Thoracic aorta (tissue), 2 donors: ENCODE data around the gene PTPN21. TPM values are rescaled to one million over a fixed set of nuclear protein-coding genes. Genes with fewer than 3 reads are reported as not detected.
"Not testable (repeated sequence)": the region's sequence is repeated elsewhere in the genome, so short reads cannot be mapped to it uniquely, and the experiment has no call there.

Experiments
- ATAC-seq: fragments of 150-250 bp; one replicate; pipeline ENCODE4 v1.8.0; 2017; ENCODE audit warnings: low read depth; ENCODE audit not compliant: insufficient number of reproducible peaks, low FRiP score
- DNase-seq: peaks from one replicate; pipeline ENCODE4 v3.0.0-alpha.2; 2020; ENCODE audit warnings: low spot score
- H3K27ac ChIP-seq, 2 donors: fragments of 200-600 bp; sonication (generic); 1 replicate in 1 of 2; 2 replicates in 1 of 2; pipeline ENCODE4 v1.5.1; 2016; ENCODE audit warnings: mild to moderate bottlenecking in 2 of 2, moderate library complexity in 2 of 2
- H3K27me3 ChIP-seq: fragments of 200-600 bp; sonication (generic); replicated peaks from 2 replicates; pipeline ENCODE4 v1.6.0; 2016; ENCODE audit warnings: mild to moderate bottlenecking; ENCODE audit not compliant: insufficient read depth
- H3K36me3 ChIP-seq: fragments of 200-600 bp; sonication (generic); one replicate; pipeline ENCODE4 v1.5.1; 2016
- H3K4me1 ChIP-seq, 2 donors: fragments of 200-600 bp; sonication (generic); 1 replicate in 1 of 2; 2 replicates in 1 of 2; pipeline versions ENCODE4 v1.5.1 to v1.6.0; 2016; ENCODE audit warnings: low read depth in 2 of 2, mild to moderate bottlenecking in 1 of 2; ENCODE audit not compliant: control insufficient read depth in 1 of 2
- H3K4me3 ChIP-seq: fragments of 200-600 bp; sonication (generic); 2 replicates; pipeline ENCODE4 v1.5.1; 2016; ENCODE audit warnings: mild to moderate bottlenecking
- H3K9me3 ChIP-seq: fragments of 200-600 bp; sonication (generic); 2 replicates; pipeline ENCODE4 v1.5.1; 2016
- total RNA-seq, 2 donors: library from RNA; depleted of rRNA; stranded (reverse); fragments of >200 nt; gene quantifications; one replicate each; pipeline versions ENCODE4 v1.1.0 to v1.2.3, GENCODE V29; 2016
- TF ChIP-seq, protein P1 (sequence below): fragments of 200-600 bp; sonication (generic); IDR thresholded peaks from one replicate; pipeline ENCODE4 v1.5.1; 2019; ENCODE audit warnings: antibody characterized with exemption

PTPN21 gene
- total RNA-seq, 2 donors from 2014 or later = 32.5 to 38.6 TPM

DNA sequence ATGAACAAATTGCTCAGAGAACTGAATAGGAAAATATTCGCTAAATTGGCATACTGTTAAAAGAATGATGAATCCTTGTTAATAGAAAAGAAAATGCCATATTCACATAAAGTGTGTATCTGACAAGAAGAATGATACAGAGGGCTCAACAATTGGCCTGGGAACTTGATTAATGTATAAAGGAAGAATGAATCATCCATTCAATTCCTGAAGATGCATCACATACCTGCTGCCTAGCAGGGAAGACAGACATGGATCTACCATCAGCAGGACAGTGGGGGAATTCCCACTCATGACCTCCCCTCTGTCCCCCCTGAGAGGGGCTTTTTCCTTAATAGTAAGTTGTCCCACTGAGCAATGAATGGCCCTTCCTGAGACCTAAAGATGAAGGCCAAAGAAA is 13.5 kb downstream of the PTPN21 start:
- no peaks in the 10 kb centered on the region for H3K9me3 ChIP-seq
- H3K36me3 ChIP-seq = no peaks in the 10 kb centered on the region
- no peak overlapping the region for H3K27ac ChIP-seq
- DNase-seq (no peak), ATAC-seq (no peak)
- TF ChIP-seq, protein P1, sequence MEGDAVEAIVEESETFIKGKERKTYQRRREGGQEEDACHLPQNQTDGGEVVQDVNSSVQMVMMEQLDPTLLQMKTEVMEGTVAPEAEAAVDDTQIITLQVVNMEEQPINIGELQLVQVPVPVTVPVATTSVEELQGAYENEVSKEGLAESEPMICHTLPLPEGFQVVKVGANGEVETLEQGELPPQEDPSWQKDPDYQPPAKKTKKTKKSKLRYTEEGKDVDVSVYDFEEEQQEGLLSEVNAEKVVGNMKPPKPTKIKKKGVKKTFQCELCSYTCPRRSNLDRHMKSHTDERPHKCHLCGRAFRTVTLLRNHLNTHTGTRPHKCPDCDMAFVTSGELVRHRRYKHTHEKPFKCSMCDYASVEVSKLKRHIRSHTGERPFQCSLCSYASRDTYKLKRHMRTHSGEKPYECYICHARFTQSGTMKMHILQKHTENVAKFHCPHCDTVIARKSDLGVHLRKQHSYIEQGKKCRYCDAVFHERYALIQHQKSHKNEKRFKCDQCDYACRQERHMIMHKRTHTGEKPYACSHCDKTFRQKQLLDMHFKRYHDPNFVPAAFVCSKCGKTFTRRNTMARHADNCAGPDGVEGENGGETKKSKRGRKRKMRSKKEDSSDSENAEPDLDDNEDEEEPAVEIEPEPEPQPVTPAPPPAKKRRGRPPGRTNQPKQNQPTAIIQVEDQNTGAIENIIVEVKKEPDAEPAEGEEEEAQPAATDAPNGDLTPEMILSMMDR = no peak
- H3K4me1 ChIP-seq = peaks cover 8 to 51% of the 10 kb centered on the region in 2 donors
- H3K4me3 ChIP-seq = no peak overlapping the region
- no peaks in the 10 kb centered on the region for H3K27me3 ChIP-seq

DNA sequence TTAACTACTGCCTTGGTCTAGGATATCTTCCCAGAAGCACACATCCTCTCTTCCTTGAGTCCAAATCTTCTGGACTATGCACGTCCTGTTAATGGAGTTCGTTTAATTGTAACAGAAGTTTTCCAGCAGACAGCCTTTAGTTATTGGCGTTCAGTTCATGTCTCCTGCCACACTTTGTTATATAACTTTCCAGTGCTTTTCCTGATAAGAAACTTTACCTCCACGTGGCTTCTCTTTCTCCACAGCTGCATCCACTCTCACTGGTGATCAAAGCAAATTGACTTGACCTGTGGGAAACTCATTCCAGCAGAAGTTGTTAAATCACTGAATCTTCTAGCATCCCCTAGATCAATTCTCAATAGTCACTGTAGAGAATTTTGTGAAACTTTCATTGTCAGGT is 19.0 kb downstream of the PTPN21 start:
- Histone ChIP-seq H3K27me3 (no peaks in the 10 kb centered on the region), H3K4me3 (no peak overlapping the region), H3K4me1 (peaks cover 17 to 39% of the 10 kb centered on the region in 2 donors), H3K36me3 (no peaks in the 10 kb centered on the region), H3K9me3 (no peaks in the 10 kb centered on the region), H3K27ac (peak overlapping the region; percentile 8 to 9)
- DNase-seq (no peak), ATAC-seq (no peak)
- TF ChIP-seq, protein P1 = no peak

DNA sequence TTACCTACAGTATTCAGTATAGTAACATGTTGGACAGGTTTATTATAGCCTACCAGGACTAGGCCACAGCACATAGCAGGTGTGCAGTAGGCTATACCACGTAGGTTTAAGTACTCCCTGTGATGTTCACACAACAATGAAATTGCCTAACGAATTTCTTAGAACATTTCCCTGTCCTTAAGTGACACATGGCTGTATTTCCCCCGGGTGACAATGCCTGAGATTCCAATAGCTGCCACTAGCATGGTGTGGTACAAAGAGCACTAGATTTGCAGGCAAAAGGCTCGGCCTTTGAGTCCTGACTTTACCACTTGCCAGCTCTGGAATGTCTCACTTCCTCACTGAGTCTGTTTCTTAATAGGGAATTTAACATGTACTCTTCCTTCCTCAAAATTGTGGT is 19.7 kb downstream of the PTPN21 start:
- peak overlapping the region; percentile 8 to 9 for H3K27ac ChIP-seq
- no peak for ATAC-seq

DNA sequence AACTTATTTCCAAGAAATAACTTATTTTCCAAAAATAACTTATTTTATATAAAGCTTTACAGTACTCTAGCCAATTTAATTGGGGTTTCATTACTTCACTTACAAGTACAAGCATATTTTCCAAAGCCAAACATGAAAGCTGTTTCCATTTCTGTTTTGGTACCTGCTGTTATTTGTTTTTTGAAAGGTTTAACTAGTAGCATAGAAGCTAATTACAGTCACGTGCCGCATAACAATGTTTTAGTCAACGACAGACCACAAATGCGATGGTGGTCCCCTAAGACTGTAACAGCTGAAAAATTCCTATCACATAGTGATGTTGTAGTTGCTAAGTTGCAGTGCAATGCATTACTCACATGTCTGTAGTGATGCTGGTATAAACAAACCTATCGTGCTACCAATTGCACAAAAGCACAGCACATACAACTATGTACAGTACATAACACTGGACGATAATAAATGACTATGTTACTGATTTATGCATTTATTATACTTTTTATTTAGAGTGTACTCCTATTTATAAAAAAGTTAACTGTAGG is 21.7 kb downstream of the PTPN21 start:
- DNase-seq (no peak), ATAC-seq (no peak)
- TF ChIP-seq, protein P1 = no peak
- no peak overlapping the region for H3K4me3 ChIP-seq
- H3K27ac ChIP-seq = no peak overlapping the region
- H3K9me3 ChIP-seq = no peaks in the 10 kb centered on the region
- peaks cover 17 to 31% of the 10 kb centered on the region in 2 donors for H3K4me1 ChIP-seq
- H3K27me3 ChIP-seq = no peaks in the 10 kb centered on the region
- peaks cover 6% of the 10 kb centered on the region for H3K36me3 ChIP-seq

More for the DNA sequence above, 19.7 kb downstream of the PTPN21 start:
- DNase-seq = no peak
- H3K9me3 ChIP-seq = no peaks in the 10 kb centered on the region
- H3K4me3 ChIP-seq = no peak overlapping the region
- TF ChIP-seq, protein P1 = no peak
- H3K4me1 ChIP-seq = peaks cover 17 to 35% of the 10 kb centered on the region in 2 donors
- no peaks in the 10 kb centered on the region for H3K36me3 ChIP-seq
- H3K27me3 ChIP-seq = no peaks in the 10 kb centered on the region

DNA sequence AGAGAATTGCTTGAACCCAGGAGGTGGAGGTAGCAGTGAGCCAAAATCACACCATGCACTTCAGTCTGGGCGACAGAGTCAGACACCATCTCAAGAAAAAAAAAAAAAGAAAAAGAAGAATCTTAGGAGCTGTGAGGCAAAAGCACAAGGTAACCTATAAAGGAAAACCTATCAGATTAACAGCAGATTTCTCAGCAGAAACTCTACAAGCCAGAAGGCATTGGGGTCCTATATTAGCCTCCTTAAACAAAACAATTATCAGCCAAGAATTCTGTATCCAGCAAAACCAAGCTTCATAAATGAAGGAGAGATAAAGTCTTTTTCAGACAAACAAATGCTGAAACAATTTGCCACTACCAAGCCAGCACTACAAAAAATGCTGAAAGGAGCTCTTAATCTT is 24.9 kb downstream of the PTPN21 start:
- H3K27ac ChIP-seq, H3K4me1 ChIP-seq, ATAC-seq, DNase-seq, H3K36me3 ChIP-seq, H3K9me3 ChIP-seq, H3K4me3 ChIP-seq, H3K27me3 ChIP-seq: not testable (repeated sequence)

DNA sequence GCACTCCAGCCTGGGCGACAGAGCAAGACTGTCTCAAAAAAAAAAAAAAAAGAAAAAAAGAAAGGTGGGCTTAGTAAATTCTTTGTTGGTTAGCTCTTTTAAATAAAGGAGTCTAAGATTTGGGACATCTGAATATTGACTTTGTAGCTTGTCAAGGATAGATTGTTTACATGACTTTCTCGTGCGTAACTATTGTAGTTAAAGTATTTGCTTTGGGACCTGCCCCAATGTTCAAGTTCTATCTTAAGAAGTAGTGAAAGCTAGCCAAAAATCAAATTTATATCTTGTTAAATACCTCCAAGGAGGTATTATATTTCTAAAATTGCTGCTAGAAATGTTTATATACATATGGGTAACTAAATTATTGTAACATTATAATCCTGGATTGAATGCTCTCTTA is 32.4 kb downstream of the PTPN21 start:
- Histone ChIP-seq H3K4me1 (peaks cover 12 to 28% of the 10 kb centered on the region in 2 donors), H3K27me3 (no peaks in the 10 kb centered on the region), H3K27ac (peak overlapping the region; percentile 46 to 69), H3K4me3 (no peak overlapping the region), H3K9me3 (no peaks in the 10 kb centered on the region), H3K36me3 (no peaks in the 10 kb centered on the region)
- ATAC-seq (no peak), DNase-seq (no peak)
- TF ChIP-seq, protein P1 = no peak
